SK-N-DZ (cell line): ENCODE measurements around the gene BMPR1A. TPM values are rescaled to one million over a fixed set of nuclear protein-coding genes. Genes with fewer than 3 reads are reported as not detected.

Source experiments
- DNase-seq: peaks from one replicate; pipeline ENCODE4 v3.0.0-alpha.2; 2015; ENCODE audit warnings: low spot score
- polyA plus RNA-seq, 2 experiments: library from polyadenylated mRNA; depleted of rRNA; stranded (reverse); fragments of >200 nt; gene quantifications; 2 replicates each; pipeline ENCODE4 v1.2.3, GENCODE V29; 2014

BMPR1A gene
- 29.7 and 29.9 TPM in 2 replicates for polyA plus RNA-seq (2014; cell fraction: cytosol; rRNA removed)
- 19.5 and 22.7 TPM in 2 replicates for polyA plus RNA-seq (2014; cell fraction: nucleus; rRNA removed)

GRCh38 chr10:86756511-86757112 lies at the start of gene BMPR1A:
Gene BMPR1A, plus strand, starts transcription at chr10:86756619. Its CDS starts 119,400 bp downstream, at chr10:86876019.
- no peak for DNase-seq

GRCh38 chr10:86706977-86707376 lies 49.4 kb upstream of the BMPR1A start:
- no peak for DNase-seq

GRCh38 chr10:86707505-86707904 lies 48.9 kb upstream of the BMPR1A start:
- no peak for DNase-seq

GRCh38 chr10:86708068-86708782 lies 48.2 kb upstream of the BMPR1A start:
- DNase-seq = no peak

GRCh38 chr10:86708783-86709380 lies 47.5 kb upstream of the BMPR1A start:
- no peak for DNase-seq

GRCh38 chr10:86709396-86710185 lies 46.8 kb upstream of the BMPR1A start:
- no peak for DNase-seq

GRCh38 chr10:86710987-86711512 lies 45.4 kb upstream of the BMPR1A start:
- DNase-seq = peak; percentile 88

GRCh38 chr10:86711513-86712316 lies 44.7 kb upstream of the BMPR1A start:
- DNase-seq = peak; percentile 67

- DNase-seq = no peak
These were observed 44.1 kb upstream of the BMPR1A start for GRCh38 chr10:86712317-86712707.

GRCh38 chr10:86715156-86715795 lies 41.1 kb upstream of the BMPR1A start:
- no peak for DNase-seq

GRCh38 chr10:86715836-86716235 lies 40.6 kb upstream of the BMPR1A start:
- no peak for DNase-seq

GRCh38 chr10:86716466-86716865 lies 40.0 kb upstream of the BMPR1A start:
- DNase-seq = no peak

- no peak for DNase-seq
These were observed 37.9 kb upstream of the BMPR1A start for GRCh38 chr10:86718556-86718955.

GRCh38 chr10:86721232-86721631 lies 35.2 kb upstream of the BMPR1A start:
- DNase-seq = no peak

GRCh38 chr10:86723009-86723408 lies 33.4 kb upstream of the BMPR1A start:
- no peak for DNase-seq

- DNase-seq = no peak
These were observed 32.0 kb upstream of the BMPR1A start for GRCh38 chr10:86724445-86724844.

GRCh38 chr10:86725980-86726676 lies 30.3 kb upstream of the BMPR1A start:
- no peak for DNase-seq

GRCh38 chr10:86726677-86726999 lies 29.8 kb upstream of the BMPR1A start:
- DNase-seq = no peak

- no peak for DNase-seq
These were observed 28.9 kb upstream of the BMPR1A start for GRCh38 chr10:86727470-86727869.

- no peak for DNase-seq
These were observed 28.4 kb upstream of the BMPR1A start for GRCh38 chr10:86728056-86728455.
